Body of pancreas (tissue), 4 donors: Measurements from ENCODE around the gene ATP13A3.

Experiments used
- CTCF ChIP-seq, 7 experiments: fragments of 450-650 bp in 4 of 7; fragments of 200-600 bp in 3 of 7; sonication (generic) in 3 of 7; IDR thresholded peaks; one replicate each; pipeline ENCODE4 v1.5.1; 2016 to 2019; ENCODE audit warnings: antibody characterized with exemption in 7 of 7
- POLR2A ChIP-seq, 3 donors: fragments of 450-650 bp; IDR thresholded peaks; one replicate each; pipeline ENCODE4 v1.6.1; 2016; ENCODE audit warnings: antibody characterized with exemption in 3 of 3, mild to moderate bottlenecking in 2 of 3

GRCh38 chr3:194526164-194526563 lies 39.4 kb upstream of the ATP13A3 start:
- TF ChIP-seq CTCF (IDR thresholded peaks at IDR 0.05) (no peak), POLR2A (IDR thresholded peaks at IDR 0.05) (no peak)
